ENCODE data around the gene MAP4K3.

Gene MAP4K3

GRCh38 chr2:39437522-39438296 is 624 bp upstream of the MAP4K3 start:
- peak; percentile 49 to 68 for DNase-seq

DNA sequence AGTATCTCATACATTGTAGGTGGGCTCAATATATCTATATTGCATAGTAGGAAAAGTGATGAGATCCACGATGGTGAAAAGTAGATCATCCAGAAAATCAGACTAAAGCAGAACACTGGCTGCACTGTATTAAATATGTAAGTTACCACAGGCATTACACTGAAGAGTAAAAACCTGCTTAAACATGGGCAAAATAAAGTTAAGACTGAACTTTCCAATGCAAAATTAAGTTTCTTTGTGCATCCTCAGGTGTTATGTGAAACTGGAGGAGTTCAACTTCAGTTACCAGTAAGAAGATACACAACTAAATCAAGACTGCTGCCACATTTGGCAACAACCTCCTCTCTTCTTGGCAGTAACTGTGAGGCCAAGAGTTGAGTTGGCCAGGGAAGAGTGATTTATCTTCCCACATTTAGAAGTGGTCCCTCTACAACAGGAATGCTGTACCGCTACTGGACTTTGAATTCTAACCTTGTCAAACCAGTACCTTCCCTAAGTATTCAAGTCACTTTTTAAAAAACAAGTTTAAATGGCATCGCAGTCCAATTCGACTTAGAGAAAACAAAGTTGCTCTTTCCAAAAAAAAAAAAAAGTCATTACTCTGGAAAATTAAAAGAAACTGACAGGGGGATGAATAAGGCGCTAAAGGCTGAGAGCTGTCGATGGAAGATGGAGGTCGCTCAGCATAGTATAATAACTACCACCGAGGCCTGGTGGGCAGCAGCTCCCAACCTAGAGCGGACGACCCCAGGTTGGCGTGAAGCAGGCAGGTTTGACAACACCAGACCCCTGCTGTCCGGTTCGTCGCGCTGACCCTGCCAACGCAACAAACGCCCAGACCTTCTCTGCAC is 1.1 kb downstream of the MAP4K3 start:
- peak in 1 of 2 experiments; percentile 32 for DNase-seq

DNA sequence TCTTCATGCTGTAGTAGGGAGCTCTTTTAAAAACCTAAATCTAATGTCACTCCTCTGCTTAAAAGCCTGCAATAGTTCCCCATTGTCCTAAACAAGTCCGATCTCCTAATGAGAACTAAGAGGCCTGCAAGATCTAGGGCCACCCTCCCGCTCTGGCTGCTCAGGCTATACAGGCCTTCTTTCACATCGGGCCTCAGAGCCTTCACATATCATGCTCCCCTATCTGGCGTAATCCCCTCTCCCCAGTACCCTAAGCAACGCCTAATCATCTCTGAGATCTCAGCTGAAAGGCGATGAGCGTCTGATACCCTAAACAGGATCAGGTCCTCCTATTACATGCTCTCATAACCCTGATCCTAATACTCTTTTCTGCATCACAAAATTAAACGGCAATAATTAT is 1.9 kb downstream of the MAP4K3 start:
- DNase-seq, result peak; percentile 10 to 66

GRCh38 chr2:39434233-39434897 is 2.7 kb downstream of the MAP4K3 start:
- no peak for DNase-seq

DNA sequence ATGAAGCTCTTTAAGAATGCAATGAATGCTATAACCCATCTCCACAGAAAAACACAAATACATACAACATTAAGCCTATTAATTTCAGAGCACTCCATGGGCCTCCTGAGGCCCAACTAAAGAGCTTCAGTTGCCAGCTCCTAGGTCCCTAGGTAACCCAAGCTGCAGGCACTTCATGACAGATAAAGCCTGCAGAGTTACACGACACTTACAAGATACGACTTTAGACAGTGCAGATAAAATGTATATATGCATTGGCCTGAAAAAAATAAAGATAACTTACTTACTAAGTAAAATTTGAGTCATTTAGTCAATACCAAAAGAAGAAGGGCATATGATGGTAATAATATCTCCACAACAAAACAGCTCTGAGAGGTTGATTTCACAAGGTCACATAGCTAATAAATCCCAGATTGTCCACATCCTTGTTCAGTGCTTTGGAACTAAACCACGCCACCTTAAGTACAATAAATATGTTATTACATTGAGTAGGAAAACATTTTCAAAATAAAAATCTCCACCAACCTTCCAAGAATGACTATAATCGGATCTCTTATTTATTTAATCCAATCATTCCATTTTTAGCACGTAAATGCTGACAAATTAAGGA is 3.4 kb downstream of the MAP4K3 start:
- DNase-seq, result no peak

DNA sequence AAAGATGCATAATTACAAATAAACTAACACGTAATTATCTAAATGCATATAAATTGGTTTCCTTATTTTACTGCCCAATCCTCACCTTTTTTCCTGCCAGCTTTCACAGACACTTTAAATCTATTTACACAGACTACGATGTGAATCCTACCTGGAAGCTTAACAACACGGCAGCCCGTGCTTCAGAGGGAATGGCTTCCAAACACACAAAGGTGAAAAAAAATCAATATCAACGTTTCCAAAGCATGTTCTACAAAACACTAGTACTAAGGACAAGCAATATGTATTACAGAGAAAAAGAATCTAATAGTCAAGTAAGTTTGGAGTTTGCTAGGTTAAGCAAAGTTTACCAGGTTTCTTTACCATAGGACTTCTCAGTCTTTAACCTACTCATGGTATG is 4.4 kb downstream of the MAP4K3 start:
- no peak for DNase-seq

DNA sequence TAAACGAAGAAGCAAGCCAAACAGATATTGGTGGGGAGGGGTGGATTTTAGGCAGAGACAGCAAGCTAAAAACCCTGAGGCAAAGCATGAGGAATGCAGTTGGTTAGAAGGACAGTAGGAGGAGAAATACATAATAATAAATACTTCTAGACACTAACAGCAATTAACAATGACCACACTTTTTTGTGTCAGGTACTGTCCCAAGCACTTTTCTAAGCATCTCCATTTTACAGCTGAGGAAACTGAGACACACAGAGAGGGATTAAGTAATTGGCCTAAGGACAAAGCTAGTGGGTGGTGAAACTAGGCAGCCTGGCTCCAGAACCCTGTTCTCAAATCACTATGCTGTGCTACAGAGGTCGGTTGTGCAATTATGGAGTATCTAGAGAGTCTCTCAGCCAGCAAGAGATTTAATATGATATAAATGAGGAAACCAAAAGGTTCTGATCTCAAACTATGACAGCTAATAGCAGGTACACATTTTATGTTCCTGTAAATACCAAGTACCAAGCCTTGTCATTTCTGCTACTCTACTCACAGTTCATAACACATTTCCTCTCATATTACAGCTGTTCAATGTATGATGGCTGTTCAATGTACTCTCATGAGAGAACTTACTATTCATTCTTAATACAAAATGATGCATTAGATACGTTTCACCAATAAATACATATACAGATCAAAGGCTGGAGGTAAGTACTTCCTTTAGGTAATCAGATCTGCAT is 5.3 kb downstream of the MAP4K3 start:
- no peak for DNase-seq

DNA sequence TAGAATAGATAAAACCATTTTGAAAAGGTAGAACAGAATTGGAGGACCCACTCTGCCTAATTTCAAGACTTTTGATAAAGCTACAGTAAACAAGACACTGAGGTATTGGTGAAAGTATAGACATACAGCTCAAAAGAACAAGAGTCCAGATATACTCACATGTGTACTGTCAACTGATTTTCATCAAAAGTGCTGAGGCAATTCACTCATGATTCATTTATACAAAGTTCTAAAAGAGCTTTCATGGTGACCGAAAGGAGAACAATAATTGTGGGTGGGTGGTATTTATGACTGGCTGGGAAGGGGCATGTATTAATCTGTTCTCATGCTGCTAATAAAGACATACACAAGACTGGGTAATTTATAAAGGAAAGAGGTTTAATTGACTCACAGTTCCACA is 7.3 kb downstream of the MAP4K3 start:
- DNase-seq, result no peak

DNA sequence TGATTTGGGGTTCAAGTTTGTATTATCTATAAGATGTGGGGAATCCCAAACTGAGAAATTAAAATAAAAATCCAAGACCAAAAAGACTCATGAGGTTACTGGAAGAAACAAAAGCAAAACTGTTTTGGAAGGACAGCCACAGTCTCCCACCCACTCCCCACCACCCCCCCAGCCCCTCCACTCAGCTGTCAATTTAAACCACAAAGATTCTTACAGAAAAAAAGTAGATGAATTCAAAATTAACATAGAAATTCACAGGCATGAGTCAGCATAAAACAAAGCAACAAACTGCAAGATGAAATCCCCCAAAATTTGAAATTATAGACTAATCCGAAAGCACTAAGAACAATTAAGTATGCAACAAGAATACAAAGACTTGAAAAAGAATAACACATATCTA is 12.1 kb downstream of the MAP4K3 start:
- no peak for DNase-seq

- no peak for DNase-seq
Measured at GRCh38 chr2:39422700-39423099, 14.4 kb downstream of the MAP4K3 start.

DNA sequence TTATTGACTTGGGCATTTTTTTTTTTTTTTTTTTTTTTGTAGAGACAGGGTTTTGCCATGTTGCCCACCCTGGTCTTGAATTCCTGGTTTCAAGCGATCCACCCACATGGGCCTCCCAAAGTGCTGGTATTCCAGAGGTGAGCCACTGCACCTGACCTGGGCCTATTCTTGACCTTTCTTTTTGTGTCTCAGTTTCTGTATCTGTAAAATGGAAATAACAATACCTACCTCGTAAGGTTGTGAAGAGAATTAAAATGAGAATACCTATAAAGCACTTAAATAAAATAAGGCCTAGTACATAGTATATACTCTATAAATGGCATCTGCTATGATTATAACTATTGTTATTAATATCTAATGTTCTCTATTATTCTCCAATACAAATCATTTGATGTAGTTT is 15.7 kb downstream of the MAP4K3 start:
- no peak for DNase-seq

- no peak for DNase-seq
Measured at GRCh38 chr2:39419282-39420223, 17.5 kb downstream of the MAP4K3 start.

DNA sequence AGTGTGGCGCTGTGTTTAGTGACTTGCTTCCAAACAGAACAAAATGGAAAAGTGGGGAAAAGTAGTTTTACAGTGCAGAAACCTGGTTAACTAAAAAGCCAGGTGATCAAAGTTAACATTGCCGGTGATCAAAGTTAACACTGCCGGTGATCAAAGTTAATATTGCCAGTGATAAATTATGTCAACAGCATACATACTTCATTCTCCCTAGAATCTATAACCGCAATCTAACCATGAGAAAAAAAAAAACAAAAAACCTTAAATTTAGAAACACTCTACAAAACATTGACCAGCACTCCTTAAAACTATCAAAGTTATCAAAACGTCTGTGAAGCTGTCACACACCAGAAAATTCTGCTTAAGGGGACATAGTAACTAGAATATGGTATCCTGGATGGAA is 18.6 kb downstream of the MAP4K3 start:
- no peak for DNase-seq

- DNase-seq, result peak in 1 of 2 experiments; percentile 13
Measured at GRCh38 chr2:39416140-39416539, 20.9 kb downstream of the MAP4K3 start.

GRCh38 chr2:39413063-39413737 is 23.9 kb downstream of the MAP4K3 start:
- no peak for DNase-seq

DNA sequence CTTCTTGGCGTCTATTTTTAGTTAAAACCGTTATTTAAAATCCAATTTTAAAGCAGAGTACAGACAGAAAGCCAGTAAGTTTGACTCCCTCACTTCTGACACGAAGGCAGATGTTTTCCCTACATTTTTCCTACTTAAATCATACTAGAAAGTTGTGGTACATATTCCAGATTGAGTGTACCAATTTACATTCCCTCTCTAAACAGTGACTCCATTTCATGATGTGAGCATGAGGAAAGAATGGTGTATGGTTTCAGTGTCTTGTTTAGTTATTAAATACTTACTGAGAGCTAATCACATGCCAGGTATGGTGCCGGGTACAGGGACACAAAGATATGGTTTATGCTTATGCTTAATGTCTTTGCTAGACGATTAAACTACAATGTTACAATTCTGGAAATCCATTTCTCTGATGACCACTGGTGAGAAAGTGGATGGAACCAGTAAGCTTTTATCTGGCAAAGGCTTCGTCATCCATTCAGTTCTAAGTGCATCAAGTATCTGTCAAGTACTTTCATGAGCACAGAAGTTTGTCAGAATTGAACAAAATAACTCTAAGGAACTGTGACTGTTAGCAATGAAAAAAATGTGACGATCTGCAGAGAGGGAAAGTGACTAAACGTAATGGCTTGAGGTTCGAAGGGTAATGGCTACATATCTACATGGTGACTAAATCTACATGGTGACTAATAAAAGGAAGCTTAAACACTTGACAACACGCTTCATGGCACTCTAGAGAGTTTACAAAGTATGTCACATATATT is 25.7 kb downstream of the MAP4K3 start:
- DNase-seq, result no peak

DNA sequence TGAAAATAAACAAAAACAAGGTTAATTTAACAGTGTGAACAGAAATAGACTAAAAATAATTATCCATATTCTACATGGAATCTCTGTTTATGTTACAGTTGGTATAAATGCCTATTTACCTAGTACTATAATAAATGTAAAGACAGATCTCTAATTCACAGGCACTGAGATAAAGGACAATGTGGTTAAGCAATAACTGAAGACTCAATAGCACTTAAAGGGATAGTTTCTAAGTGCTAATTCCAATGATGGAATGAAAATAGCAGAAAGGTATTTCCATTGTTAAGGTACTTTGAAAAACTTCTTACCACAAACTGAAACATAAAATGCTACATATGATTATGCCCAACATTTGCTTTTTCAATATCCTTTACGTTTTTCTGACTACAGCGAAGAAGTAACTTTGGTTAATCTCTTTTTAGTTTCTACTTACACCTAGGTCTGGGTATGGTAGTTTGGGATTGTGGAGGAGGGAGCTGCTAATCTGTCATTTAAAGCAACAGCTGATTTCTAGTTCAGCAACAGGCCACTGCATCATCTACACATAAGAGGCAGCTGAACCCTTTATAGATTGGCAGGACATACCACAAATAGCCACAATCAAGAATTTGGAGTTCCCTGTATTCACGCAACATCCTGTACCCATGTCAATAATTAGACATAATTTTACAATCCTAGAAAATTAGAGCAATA is 27.2 kb downstream of the MAP4K3 start:
- DNase-seq, result no peak

DNA sequence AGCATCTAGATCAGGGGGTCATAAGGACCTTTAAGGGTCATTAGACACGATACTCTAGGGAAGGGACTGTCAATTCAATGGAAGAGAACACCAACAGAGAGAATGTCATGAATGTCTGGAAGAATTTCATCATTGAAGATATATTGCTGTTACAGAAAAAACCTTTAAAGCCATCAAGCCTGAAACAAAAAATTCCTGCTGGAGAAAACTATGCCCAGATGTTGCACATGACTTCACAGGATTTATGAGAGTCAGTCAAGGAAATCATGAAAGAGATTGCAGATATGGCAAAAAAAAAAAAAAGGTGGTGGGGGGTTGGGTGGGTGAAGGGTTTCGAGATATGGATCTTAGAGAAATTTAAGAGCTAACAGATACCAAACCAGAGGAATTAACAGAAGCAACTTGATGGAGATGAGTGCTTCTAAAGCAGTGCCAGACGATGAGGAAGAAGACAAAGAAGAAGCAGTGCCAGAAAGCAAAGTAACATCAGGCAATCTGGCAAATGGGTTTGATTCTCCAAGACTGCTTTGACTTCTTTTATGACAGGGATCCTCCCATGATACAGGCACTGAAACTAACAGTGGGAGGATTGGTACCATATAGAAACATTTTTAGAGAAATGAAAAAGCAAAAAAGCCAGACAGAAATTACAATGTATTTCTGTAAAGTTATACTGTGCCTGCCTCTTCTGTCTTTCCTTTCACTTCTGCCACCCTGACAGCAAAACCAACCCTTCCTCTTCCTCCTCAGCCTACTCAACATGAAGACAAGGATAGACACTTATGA is 28.5 kb downstream of the MAP4K3 start:
- DNase-seq, result no peak

All from NCI-H524 (cell line).